WTC11 (cell line): ENCODE results near the gene SIX2.

ENCODE experiments used
- ATF2 ChIP-seq: sonication (generic); formaldehyde crosslinking; IDR thresholded peaks from 2 replicates; pipeline ENCODE4 v1.8.1; 2022; ENCODE audit warnings: low read depth, missing genetic modification reagents, borderline replicate concordance
- CTCF ChIP-seq: fragments of 200-600 bp; IDR thresholded peaks from 2 replicates; pipeline ENCODE4 v1.8.0; 2022; ENCODE audit warnings: antibody characterized with exemption
- IRF2 ChIP-seq: sonication (generic); formaldehyde crosslinking; IDR thresholded peaks from 2 replicates; pipeline ENCODE4 v1.8.0; 2022; ENCODE audit warnings: low read depth, missing genetic modification reagents, borderline replicate concordance
- SP1 ChIP-seq: sonication (generic); formaldehyde crosslinking; conservative IDR thresholded peaks from 2 replicates; pipeline ENCODE4 v1.8.1; 2022; ENCODE audit warnings: missing genetic modification reagents

- TF ChIP-seq IRF2 (CRISPR knock-in tag) (no peak), ATF2 (CRISPR knock-in tag) (no peak), CTCF (no peak), SP1 (CRISPR knock-in tag) (peak; percentile 67)
Observed at GRCh38 chr2:45009303-45009927, at the start of gene SIX2.
